ENCODE measurements around the gene LMNTD1.
A peak's percentile ranks its signal among the peaks of the same experiment; 100 is the strongest.
"Not testable (repeated sequence)": the region's sequence is repeated elsewhere in the genome, so short reads cannot be mapped to it uniquely, and the experiment has no call there.

LMNTD1 gene, protein sequence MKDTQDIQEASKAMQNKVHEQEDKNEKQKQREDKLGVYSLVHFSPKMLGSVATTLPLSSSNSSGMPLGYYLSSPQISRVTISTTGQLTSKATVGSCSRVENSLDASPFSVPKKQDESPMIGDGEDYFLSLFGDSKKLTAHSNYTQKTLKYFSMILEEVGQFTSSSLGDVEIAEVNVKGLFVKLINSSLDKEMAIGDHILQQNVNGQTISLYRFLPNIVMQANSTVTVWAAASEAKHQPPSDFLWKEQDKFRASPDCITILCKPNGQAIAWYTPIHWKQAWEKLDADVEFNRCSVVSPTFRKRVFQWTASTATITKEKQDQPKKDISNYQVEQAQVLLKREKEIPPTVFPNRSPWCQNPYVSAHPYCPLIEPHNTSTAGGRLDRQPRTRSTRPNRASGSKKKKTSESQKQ

DNA sequence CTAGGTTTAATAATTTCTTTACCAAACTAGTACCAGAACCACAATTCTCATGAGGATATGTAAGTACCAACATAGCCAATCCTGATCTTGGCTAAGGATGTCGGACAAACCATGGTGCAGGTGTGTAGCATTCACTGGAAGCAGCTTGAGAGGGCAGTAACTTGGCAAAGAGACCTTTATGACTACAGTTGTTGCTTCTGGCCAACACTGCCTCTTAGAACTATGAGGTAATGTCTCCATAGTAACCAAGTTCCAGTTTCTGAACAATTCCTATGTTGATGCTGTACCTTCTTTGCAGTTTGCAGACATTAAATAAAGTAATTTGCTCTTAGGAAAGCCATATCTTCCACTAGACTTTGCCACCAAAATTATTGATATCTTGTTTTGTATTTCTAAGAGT is at the start of gene LMNTD1:
LMNTD1 (minus strand) TSS at position 186 of the 400 bp plus-strand sequence. CDS start 324 bp downstream, outside the sequence.
- no peak for FAIRE-seq

GRCh38 chr12:25598956-25599355 is 45.9 kb upstream of the LMNTD1 start:
- no peak for FAIRE-seq

DNA sequence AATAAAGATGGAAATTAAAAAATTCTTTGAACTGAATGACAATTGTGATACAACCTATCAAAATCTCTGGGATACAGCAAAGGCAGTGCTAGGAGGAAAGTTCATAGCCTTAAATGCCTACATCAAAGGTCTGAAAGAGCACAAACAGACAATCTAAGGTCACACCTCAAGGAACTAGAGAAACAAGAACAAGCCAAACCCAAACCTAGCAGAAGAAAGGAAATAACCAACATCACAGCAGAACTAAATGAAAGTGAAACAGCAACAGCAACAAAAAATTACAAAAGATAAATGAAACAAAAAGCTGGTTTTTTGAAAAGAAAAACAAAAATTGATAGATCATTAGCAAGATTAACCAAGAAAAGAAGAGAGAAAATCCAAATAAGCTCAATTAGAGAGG is 42.4 kb upstream of the LMNTD1 start:
- not testable (repeated sequence) for FAIRE-seq

DNA sequence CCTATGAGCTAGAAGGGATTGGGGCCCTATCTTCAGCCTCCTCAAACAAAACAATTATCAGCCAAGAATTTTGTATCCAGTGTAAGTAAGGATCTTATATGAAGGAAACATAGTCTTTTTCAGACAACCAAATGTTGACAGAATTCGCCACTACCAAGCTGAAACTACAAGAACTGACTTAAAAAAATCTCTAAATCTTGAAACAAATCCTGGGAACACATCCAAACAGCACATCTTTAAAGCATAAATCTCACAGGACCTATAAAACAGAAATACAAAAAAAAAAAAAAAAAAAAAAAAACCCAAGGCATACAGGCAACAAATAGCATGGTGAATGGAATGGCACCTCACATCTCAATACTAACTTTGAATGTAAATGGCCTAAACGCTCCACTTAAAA is 41.3 kb upstream of the LMNTD1 start:
- no peak for FAIRE-seq

- no peak for FAIRE-seq
Observed at GRCh38 chr12:25592725-25593495, 39.8 kb upstream of the LMNTD1 start.

- no peak for FAIRE-seq
Observed at GRCh38 chr12:25591144-25591543, 38.1 kb upstream of the LMNTD1 start.

- no peak for FAIRE-seq
Observed at GRCh38 chr12:25590011-25590721, 37.1 kb upstream of the LMNTD1 start.

- FAIRE-seq, result no peak
Observed at GRCh38 chr12:25587346-25587745, 34.3 kb upstream of the LMNTD1 start.

DNA sequence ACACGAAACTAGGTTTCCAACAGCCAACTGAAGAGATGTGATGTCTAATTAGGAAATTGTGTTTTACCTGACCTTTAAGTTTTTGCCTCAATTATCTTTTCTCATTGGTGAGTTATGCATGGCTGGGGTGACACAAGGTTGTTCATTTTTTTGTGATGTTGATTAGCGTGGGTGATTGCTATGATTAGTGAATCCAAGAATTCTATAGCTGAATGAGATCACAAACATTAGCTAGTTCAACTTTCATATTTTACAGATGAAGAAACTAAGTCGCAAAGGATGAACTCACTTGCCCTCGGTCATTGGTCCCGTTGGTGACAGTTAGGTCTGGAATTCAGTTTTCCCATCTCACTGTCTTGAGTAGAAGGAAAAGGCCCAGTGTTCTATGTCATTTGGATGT is 32.6 kb upstream of the LMNTD1 start:
- FAIRE-seq, result no peak

- no peak for FAIRE-seq
Observed at GRCh38 chr12:25585021-25585523, 32.0 kb upstream of the LMNTD1 start.

GRCh38 chr12:25584596-25584995 is 31.5 kb upstream of the LMNTD1 start:
- FAIRE-seq, result no peak

DNA sequence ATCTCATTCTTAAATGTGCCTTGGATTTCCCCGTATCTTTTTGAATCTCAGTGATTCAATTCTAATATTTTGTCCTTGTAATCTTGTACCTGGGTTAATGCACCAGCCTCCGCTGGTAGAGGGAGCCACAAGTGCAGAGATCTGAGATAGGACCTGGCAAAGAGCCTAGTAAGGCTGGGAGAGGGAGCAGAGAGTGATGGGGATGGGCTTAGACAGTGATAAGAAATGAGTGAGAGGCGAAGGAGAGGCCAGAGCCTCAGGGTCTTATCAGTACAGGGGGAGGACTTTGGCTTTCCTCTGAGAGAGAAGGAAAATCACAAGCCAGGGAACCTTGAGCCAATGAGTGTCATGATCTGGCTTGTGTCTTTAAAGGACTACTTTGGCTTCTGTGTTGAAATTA is 30.5 kb upstream of the LMNTD1 start:
- no peak for FAIRE-seq

DNA sequence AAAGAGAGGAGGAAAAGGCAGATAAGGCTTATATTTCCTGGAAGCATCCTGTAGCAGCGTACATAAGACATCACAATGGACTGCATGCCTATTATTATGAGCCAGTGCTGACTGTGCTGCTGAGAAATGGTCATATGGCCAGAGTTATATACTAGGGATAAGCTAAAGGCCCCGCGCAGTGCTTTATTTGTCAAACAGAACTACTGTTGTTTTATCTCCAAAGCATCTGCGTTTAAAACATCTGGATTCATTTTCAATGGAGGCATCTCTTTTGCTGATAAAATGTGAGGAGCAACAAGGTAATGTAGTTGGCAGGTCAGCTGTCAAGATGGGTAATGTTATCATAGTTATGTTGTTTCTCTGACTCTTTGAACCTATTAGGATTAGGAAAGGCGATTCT is 28.0 kb upstream of the LMNTD1 start:
- FAIRE-seq, result no peak

DNA sequence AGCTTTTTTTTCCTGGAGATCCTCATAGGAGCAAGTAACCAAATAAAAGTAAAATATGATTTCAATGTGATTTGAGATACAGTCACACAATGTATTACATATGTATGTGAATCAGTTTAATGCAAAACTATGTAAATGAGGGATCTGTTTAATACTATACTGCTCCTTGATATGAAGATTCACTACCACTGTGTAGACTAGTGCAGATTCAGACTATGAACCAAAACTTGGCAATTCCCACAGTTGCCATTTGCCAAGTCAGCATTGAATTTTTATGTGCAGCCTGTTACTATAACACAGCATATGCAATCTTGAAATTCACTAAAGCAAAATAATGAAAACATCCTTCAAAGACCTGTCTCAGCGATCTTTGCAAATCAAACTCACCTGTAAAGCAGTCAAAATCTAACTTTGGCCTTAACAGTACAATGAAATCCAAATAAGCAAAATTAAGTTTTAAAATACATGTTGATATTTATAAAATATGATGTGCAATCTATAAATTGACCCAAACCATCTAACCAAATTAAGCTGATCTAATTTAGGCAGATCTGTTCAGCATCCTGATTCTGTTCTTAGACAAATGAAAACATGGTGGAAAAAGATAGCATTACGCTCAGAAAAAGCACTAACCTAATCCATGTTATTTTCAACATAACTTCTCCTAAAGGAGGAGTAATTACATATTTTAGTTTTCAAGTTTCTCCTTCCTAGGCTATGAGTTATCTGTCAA is 25.5 kb upstream of the LMNTD1 start:
- no peak for FAIRE-seq

- no peak for FAIRE-seq
Observed at GRCh38 chr12:25574761-25575160, 21.7 kb upstream of the LMNTD1 start.

GRCh38 chr12:25573346-25573745 is 20.3 kb upstream of the LMNTD1 start:
- no peak for FAIRE-seq

DNA sequence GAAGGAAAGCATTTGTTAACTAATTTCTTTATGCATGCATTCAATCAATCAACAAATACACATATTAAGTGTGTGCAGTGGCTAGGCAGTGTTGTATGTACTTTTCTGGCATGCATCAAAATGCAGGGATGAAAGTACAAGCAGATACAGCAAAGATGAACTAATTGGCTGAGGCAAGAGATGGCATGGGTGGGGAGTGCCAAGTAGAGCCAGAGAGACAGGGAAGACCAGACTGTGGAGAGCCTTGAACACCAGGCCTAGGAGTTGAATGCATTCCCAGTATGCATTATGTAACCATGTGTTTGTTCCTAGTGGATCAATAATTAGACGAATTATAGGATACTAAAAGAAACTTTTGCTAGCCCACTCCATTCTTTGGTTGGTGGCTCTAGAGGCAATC is 17.3 kb upstream of the LMNTD1 start:
- no peak for FAIRE-seq

GRCh38 chr12:25566202-25566949 is 13.3 kb upstream of the LMNTD1 start:
- no peak for FAIRE-seq

- no peak for FAIRE-seq
Observed at GRCh38 chr12:25558586-25558985, 5.5 kb upstream of the LMNTD1 start.

GRCh38 chr12:25557830-25558436 is 4.8 kb upstream of the LMNTD1 start:
- FAIRE-seq, result peak; percentile 64

DNA sequence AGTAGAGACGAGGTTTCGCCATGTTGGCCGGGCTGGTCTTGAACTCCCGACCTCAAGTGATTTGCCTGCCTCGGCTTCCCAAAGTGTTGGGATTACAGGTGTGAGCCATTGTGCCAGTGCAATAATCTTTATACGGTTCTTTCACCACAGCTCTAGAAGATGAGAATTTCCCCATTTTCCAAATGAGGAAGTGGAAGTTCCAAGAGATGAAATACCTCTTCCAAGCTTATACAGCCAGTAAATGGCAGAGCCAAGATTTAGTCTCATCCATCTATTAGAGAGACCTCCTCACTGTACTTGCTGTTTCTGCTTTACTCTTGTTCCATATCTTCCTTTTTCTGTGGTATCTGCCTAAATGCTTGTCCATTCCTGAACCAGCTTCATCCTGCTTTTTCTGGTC is 3.1 kb upstream of the LMNTD1 start:
- FAIRE-seq, result no peak

Measured in colon (tissue), 2 donors.